Activated gamma-delta T cell treated with anti-CD3 and anti-CD28 coated beads, Interleukin-2, amount 50 U/mL, for 16 hours (primary cell): ENCODE data around the gene RNASE9.
"Not testable (repeated sequence)": the region's sequence is repeated elsewhere in the genome, so short reads cannot be mapped to it uniquely, and the experiment has no call there.

Experiments used
- DNase-seq: peaks from one replicate; pipeline ENCODE4 v3.0.0-alpha.2; 2020; ENCODE audit warnings: low read depth

RNASE9 gene

DNA sequence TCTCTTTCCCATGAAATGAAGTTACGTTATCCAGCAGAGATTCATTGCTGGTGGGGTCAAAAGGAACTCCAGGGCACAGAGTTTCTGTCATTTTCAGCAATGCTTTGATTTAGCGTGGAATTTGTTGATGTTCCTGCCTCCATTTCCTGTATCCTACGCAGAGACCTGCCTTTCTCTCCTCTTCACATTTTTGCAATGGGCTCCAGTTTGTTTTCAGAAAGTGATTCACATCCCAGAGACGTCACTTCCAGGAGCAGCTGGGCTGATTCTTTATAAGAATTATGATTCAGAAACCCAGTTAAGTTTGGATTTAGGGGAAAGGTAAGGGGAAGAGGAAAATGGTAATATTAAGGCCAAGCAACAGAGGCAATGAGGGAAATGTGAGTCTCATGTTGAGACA is 43.9 kb downstream of the RNASE9 start:
- DNase-seq: no peak

DNA sequence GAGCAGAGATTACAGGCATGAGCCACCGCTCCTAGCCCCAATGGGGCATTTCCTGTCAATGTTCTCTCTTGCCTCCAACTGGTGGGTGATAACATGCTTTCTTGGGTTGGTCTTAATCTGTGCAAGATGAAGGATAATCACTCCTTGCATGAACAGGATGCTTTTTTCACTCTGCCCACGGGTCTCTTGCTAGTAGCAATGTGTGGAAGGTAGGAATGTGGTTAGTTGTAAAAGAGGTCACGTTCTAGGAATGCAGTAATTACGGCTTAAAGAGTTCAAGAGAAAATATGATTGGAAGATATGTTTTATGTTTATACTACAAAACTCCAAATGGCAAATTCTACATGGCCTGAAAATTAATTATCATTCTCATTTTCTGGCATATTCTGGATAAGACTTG is 45.0 kb downstream of the RNASE9 start:
- DNase-seq: no peak

DNA sequence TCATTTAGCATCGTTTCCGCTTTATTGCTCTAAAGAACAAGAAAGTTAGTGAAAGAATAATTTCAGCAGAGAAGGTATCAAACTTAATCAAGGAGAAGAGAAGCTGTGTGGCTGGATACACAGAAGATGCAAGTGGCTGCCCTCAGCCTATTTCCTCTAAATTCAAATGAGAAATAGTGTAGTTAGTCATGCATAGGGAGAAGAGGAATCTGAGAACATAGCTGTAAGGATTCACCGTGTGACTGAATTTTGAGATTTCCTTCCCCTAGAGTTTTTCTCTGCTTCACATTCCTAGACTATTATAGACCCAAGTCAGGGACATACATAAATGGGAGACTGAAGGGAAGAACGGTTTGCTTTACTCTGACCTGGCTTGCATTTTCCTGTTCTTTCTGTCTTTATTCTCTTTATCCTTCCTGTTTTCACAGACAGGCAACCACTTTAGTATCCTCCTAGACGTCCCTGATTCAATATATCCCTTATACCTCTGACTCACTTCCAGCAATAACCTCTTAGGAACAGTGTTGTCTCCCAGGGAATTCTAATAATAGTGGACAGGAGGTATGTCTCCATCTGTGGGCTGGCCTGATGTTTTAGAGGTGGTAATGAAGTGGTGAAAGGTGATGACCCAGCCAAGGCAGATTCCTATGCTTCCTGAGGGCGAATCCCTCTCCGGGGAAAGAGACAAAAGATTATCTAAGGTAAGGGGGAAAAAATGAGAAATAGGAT is 48.5 kb downstream of the RNASE9 start:
- no peak for DNase-seq

DNA sequence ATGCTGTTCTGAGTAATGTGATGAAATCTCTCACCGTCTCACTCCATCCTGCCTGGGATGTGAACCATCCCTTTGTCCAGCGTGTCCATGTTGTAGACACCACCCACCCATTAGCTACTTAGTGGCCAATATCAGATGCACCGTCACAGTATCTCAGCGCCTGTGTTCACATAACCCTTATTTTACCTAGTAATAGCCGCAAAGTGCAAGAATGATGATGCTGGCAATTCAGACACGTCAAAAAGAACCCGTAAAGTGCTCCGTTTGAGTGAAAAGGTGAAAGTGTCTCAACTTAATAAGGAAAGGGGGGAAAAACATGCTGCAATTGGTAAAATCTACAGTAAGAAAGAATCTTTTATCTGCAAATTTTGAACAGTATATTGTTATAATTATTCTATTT is 52.5 kb downstream of the RNASE9 start:
- no peak for DNase-seq

DNA sequence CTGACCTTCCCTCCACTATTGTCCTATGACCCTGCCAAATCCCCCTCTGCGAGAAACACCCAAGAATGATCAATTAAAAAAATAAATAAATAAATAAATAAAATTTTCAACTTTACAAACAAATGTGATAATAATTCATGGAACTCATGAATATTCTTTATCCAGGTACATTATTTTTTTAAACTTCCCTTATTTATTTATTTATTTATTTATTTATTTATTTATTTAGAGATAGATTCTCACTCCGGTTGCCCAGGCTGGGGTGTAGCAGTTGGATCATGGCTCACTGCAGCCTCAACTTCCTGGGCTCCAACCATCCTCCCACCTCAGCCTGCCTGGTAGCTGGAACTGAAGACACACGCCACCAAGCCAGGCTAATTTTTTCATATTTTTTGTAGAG is 53.3 kb downstream of the RNASE9 start:
- not testable (repeated sequence) for DNase-seq

DNA sequence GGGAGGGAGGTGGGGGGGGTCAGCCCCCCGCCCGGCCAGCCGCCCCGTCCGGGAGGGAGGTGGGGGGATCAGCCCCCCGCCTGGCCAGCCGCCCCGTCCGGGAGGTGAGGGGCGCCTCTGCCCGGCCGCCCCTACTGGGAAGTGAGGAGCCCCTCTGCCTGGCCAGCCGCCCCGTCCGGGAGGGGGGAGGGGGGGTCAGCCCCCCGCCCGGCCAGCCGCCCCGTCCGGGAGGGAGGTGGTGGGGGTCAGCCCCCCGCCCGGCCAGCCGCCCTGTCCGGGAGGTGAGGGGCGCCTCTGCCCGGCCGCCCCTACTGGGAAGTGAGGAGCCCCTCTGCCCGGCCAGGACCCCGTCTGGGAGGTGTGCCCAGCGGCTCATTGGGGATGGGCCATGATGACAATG is 54.1 kb downstream of the RNASE9 start:
- DNase-seq: not testable (repeated sequence)

DNA sequence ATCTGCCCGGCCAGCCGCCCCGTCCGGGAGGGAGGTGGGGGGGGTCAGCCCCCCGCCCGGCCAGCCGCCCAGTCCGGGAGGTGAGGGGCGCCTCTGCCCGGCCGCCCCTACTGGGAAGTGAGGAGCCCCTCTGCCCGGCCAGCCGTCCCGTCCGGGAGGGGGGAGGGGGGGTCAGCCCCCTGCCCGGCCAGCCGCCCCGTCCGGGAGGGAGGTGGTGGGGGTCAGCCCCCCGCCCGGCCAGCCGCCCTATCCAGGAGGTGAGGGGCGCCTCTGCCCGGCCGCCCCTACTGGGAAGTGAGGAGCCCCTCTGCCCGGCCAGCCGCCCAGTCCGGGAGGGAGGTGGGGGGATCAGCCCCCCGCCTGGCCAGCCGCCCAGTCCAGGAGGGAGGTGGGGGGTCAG is 54.6 kb downstream of the RNASE9 start:
- DNase-seq: not testable (repeated sequence)
